ENCODE results near the gene VDR. TPM values are rescaled to one million over a fixed set of nuclear protein-coding genes. Genes with fewer than 3 reads are reported as not detected.
"Not testable (repeated sequence)": the region's sequence is repeated elsewhere in the genome, so short reads cannot be mapped to it uniquely, and the experiment has no call there.

Gene VDR
- total RNA-seq, 1 experiment from 2014 or later = 0.03 TPM

DNA sequence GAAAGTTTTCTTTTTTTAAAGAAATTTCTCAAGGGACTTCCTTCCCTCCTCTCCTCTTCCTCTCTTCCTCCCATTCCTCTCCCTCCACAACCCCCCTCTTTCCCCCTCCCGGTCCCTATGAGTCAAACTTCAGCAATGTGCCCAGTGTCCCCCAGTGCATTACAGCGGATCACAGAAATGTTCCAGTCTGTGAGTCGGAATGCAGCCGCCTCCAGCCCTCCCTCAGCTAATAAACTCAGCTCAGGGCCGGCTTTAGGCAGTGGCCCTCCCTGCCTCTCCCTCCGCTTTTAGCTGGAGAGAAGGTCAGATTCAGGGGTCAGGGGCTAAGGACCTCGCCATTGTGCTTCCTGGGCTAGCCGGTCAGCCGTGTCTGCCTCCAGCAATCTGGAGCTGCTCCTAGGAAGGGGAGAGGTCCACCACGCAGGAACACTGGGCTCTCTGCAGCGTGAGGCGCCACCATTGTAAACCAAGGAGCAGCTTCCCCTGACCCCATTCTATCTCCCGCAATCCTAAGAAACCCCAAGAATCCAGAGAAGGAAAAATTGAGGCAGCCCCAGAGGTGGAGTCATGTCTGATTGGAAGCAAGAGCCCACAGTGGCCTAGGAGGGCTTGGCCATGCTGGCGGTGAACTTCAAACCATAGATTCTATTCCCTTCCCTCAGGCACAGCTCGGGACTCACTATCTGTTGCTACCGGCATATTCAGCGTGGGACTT, 84.0 kb downstream of the VDR start:
- Histone ChIP-seq H3K36me3 (replicated peaks; ENCODE audit: control insufficient read depth, insufficient read depth, low read length) (no peaks in the 10 kb centered on the region; the same call in 1 of the 2 replicates), H3K4me3 (ENCODE audit: insufficient read depth, low read depth, low read length) (peak overlapping the region; percentile 67), H3K27me3 (ENCODE audit: control insufficient read depth, insufficient read depth, low read length) (no peaks in the 10 kb centered on the region)

DNA sequence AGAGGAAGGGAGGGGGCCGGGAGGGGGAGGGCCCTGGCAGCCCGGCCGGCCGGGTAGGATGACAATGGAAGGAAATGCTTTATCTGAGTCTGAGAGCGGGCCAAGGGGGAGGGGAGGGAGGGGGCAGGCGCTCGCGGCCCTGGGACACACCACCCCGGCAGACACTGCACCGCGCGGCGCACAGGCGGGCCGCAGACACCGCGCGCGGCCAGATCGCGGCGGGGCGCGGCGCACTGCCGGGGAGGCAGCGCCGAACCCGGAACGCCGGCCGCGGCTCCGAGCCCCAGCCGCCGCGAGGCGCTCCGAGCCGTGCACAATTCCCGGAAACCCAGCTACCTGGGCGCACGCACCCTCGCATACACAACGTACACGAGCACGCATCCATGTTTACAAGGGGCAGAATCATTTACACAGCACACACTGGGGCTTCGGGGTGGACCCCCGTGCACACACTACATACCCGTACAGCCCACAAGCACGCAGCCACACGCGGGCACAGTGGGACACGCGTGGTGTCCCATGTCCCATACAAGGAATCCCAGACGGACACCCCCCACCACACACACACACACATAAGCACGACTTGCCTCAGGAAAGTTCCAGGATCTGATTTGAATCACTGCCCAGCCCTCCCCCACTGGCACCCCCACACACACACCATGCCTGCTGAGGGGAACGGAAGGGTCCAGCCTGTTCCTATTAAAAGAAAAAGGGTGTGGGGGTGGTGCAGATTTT, 84.7 kb downstream of the VDR start, which contains the start of gene HDAC7:
TSS of gene HDAC7 (minus strand) at position 8 of the 735 bp plus-strand sequence. CDS start 118 bp downstream, outside the sequence.
- DNase-seq = peak; percentile 98
- peak within 1 kb of the TSS; percentile 67 for H3K4me3 ChIP-seq (ENCODE audit: insufficient read depth, low read depth, low read length)
- no peaks in the 10 kb centered on the region; the same call in 1 of the 2 replicates for H3K36me3 ChIP-seq (replicated peaks; ENCODE audit: control insufficient read depth, insufficient read depth, low read length)
- no peaks in the 10 kb centered on the region for H3K27me3 ChIP-seq (ENCODE audit: control insufficient read depth, insufficient read depth, low read length)

More for the DNA sequence above, 84.0 kb downstream of the VDR start:
- peak; percentile 87 for DNase-seq

DNA sequence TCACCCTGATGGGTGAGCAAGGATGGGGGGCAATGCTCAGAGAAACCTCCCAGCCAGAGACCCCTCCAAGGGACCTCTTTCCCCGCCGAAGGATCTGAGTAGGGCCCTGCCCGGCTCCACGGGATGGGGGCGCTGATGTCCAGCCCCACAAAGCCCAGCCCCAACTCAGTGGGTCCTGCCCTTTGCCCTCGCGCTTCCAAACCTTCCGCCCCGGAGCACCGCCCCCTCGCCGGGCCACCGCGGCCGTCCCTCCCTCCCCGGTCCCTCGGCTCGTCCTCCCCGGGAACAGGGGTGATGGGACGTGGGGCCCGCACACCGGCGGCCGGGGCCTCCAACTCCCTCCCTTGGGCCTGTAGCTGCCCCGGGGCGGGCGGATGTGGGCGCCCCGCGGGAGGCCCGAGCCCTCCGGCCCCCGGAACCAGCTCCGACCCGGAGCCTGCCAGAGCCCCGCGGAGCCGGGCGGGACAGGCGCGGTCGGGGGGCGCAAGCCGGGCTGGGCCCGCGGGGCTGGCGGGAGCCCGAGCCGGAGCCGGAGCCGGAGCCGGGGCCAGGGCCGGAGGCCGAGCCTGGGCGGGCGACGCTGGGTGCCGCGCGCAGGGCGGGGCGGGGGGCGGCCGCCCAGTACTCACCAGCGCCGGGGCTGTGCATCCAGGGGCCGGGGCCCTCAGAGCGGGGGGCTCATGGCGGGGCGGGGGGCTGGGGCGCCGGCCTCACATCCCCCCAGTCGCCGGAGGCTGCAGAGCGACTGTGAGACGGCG, 85.5 kb downstream of the VDR start:
- H3K4me3 ChIP-seq (ENCODE audit: insufficient read depth, low read depth, low read length) = peak overlapping the region; percentile 67
- H3K36me3 ChIP-seq (replicated peaks; ENCODE audit: control insufficient read depth, insufficient read depth, low read length) = no peaks in the 10 kb centered on the region; the same call in 1 of the 2 replicates
- peak; percentile 92 for DNase-seq
- no peaks in the 10 kb centered on the region for H3K27me3 ChIP-seq (ENCODE audit: control insufficient read depth, insufficient read depth, low read length)

DNA sequence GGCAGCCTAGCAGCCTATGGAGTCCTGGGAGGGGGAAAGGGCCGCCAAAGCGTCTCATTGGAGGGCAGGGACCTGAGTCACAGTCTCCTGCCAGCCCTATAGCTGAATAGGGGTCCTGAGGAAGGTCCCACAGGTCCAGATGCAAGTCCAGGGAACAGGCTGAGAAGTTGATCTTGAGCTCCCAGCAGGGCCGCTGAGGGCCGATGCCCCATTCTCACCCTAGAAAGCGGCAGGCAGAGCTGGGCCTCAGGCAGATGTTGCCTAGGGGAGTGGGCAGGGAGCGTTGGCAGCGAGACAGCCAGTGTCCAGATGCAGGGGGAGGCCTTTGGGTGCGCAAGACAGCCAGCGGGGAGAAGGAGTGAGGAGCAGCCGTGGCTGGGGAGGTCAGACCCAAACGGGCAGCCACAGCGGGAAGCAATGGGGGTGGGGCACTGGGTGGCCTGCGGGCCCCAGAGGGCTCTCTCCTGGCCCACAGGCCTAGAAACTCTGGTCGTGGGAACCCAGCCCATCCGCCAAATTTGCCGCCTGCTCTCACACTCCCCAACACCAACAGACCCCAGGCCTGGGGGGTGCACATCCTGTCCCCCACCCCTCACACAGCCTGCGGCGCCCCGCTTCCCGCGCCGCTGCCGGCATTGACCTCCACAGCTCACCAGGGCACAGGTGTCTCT, 86.2 kb downstream of the VDR start:
- peak overlapping the region; percentile 67 for H3K4me3 ChIP-seq (ENCODE audit: insufficient read depth, low read depth, low read length)
- no peaks in the 10 kb centered on the region; the same call in 1 of the 2 replicates for H3K36me3 ChIP-seq (replicated peaks; ENCODE audit: control insufficient read depth, insufficient read depth, low read length)
- no peak for DNase-seq

DNA sequence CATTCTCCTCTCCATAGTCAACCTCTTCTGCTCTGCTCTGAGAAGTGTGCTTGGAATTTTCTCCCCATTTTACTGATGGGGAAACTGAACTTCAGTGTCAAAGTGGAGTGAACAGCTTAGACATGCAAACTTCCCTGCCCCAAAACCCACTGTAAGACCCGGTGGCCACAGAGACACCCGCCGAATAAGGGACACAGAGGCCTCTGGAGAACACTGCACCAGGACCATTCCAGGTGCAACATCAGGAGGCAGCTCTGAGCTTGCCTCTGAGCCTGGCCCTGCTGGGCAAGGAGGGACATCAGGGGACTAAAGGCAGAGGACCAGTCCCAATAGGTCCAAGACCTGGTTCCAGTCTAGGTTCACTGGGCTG, 86.8 kb downstream of the VDR start:
- H3K4me3 ChIP-seq (ENCODE audit: insufficient read depth, low read depth, low read length) = no peak overlapping the region
- no peak for DNase-seq

More for the DNA sequence above, 86.2 kb downstream of the VDR start:
- no peaks in the 10 kb centered on the region for H3K27me3 ChIP-seq (ENCODE audit: control insufficient read depth, insufficient read depth, low read length)

DNA sequence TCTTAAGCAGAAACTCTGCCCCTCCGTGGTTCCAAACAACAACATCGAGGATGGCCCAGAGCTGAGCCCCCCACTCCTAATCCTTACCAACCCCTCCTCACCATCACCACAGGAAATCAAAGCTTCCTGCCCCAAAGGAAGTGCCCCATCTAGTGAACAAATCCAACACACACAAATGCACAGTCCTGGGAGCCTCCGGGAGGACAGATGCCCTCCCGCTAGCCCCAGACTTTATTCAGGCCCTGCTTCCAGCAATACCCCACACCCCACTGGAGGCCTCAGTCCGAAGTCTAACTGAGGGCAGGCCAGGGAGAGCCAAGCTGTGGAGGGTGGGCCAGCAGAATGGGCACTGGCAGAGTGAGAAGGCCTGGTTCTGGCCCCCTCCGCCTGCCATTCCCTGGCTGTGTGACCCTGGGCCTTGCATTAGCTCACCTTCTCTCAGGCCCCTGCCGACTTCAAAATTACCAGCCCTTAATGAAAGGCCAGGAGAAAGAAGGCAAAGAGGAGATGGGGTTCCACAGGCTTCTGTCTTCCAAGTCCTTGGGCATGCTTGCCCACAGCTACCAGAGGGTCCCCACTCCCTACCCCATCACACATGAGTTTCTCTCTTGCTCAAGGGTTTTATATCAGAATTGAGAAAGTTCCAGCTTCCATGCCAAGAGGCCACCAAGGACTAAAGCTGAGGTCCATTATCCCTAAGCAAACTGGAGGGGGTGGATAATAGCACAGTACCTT, 87.4 kb downstream of the VDR start:
- no peak overlapping the region for H3K4me3 ChIP-seq (ENCODE audit: insufficient read depth, low read depth, low read length)
- H3K27me3 ChIP-seq (ENCODE audit: control insufficient read depth, insufficient read depth, low read length) = no peaks in the 10 kb centered on the region
- no peaks in the 10 kb centered on the region; the same call in 1 of the 2 replicates for H3K36me3 ChIP-seq (replicated peaks; ENCODE audit: control insufficient read depth, insufficient read depth, low read length)
- peak; percentile 66 for DNase-seq

More for the DNA sequence above, 86.8 kb downstream of the VDR start:
- H3K36me3 ChIP-seq (replicated peaks; ENCODE audit: control insufficient read depth, insufficient read depth, low read length) = no peaks in the 10 kb centered on the region; the same call in 1 of the 2 replicates
- H3K27me3 ChIP-seq (ENCODE audit: control insufficient read depth, insufficient read depth, low read length) = no peaks in the 10 kb centered on the region

DNA sequence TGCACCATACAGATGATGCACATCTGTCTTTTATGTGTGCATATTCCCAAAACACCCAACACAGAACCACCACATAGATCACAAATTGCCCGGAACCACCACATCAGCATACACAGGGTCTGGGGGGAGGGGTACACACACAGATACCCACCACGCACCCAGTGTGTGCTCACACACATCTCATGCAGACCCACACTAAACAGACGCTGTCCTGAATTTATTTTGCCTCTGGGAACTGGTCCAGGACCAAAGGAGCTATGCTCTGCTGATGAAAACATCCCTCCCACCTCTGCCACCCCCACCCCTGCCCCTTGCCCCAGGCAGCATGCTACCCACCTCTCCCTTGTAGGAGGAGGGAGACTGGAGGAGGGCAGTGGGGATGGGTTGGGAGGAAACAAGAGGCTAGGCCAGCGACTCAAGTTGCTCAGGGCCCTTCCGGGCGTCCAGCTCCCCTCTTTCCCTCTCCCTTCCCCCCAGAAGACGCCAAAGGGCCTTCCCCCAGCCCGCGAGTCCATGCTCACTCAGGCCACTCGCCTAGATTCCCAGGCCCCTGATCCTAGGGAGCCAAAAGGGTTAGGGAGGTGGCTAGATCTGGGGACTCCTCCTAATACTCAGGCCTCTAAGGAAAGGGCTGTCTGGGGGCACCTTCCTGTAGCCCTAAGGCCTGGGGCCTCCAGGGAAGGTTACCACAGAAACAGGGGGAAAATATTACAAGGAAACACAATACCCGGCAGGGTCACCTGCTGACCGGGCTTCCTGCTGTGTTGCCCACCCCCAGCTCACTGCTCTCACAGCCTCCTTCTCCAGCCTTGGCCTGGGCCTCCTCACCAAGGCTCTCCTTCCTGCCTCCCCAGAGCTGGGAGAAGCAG, 88.2 kb downstream of the VDR start:
- Histone ChIP-seq H3K36me3 (replicated peaks; ENCODE audit: control insufficient read depth, insufficient read depth, low read length) (no peaks in the 10 kb centered on the region; the same call in 1 of the 2 replicates), H3K4me3 (ENCODE audit: insufficient read depth, low read depth, low read length) (no peak overlapping the region), H3K27me3 (ENCODE audit: control insufficient read depth, insufficient read depth, low read length) (no peaks in the 10 kb centered on the region)
- peak; percentile 66 for DNase-seq

DNA sequence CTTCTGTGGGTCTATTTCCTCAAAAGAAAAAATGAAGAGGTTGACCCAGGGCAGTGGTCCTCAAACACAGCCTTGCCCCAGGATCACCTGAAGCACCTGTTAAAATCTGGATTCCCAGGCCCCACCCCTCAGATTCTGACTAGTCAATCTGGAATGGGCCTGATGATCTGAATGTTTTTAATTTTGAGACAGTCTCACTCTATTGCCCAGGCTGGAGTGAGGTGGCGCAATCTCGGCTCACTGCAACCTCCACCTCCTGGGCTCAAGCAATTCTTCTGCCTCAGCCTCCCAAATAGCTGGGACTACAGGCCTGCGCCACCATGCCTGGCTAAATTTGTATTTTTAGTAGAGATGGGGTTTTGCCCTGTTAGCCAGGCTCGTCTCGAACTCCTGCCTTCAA, 89.3 kb downstream of the VDR start:
- H3K4me3 ChIP-seq (ENCODE audit: insufficient read depth, low read depth, low read length); H3K36me3 ChIP-seq (replicated peaks; ENCODE audit: control insufficient read depth, insufficient read depth, low read length); H3K27me3 ChIP-seq (ENCODE audit: control insufficient read depth, insufficient read depth, low read length); DNase-seq: not testable (repeated sequence)

DNA sequence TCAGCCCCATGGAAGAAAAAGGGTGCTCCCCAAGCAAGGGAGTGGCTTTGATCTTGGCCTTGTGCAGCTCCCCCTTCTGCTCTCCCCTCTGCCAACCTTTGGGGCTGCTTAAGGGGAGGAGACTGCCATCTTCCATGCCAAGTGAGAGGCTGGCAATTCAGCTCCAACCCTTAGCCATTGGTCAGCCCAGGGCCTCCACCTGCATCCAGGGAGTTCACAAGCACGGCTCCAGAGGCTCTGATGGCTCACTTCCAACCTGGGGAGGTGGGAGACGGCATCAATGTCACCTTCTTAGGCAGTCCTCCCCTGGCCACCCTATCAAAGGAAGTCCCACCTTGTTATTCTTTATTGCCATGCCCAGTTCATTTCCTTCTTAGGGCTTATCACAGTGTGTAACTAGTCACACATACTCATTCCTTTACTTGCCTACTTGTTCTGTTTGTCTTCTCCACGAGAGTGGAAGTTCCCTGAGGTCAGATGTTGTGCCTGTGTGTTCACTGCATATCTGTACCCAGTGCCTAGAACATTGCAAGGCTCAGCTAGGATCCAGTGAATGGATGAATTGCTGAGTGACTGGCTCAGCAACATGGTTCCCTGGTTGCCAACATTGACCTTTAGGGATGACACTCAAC, 90.1 kb downstream of the VDR start:
- Histone ChIP-seq H3K27me3 (ENCODE audit: control insufficient read depth, insufficient read depth, low read length) (no peaks in the 10 kb centered on the region), H3K4me3 (ENCODE audit: insufficient read depth, low read depth, low read length) (no peak overlapping the region), H3K36me3 (replicated peaks; ENCODE audit: control insufficient read depth, insufficient read depth, low read length) (no peaks in the 10 kb centered on the region; the same call in 1 of the 2 replicates)
- DNase-seq = no peak

DNA sequence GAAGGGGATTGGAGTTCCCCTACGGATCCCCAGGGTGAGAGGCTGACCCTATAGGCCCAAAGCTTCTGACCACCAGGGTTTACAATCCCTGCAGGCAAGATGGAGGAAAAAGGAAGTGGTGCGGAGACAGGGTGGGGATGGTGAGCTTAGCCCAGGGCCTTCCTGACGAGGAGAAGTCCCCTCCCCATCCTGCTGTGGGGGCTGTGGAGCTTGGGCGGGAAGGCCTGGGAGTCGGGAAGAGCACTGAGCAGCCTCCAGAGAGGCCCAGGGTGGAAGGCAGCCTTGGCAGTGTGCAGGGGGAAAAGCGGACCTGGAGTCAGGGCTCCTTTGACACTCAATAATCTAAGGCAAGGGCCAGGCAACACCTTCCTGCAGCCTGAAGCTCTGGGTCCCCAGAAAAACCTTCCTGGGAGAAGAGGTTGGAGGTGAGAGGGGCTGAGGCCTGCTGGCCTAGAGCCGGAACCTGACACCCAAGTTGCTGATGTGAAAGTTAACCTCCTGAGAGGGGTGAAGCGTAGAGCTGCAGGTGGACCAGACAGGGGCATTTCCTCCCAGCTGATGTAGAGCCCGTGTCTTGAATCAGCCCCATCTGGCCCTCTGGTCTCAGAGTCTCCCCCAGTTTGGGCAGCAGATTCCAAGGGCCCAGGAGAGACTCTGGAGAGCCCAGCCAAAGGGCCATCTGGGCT, 91.1 kb downstream of the VDR start:
- DNase-seq = peak; percentile 82
- Histone ChIP-seq H3K36me3 (replicated peaks; ENCODE audit: control insufficient read depth, insufficient read depth, low read length) (no peaks in the 10 kb centered on the region; the same call in 1 of the 2 replicates), H3K27me3 (ENCODE audit: control insufficient read depth, insufficient read depth, low read length) (no peaks in the 10 kb centered on the region), H3K4me3 (ENCODE audit: insufficient read depth, low read depth, low read length) (peak overlapping the region; percentile 19; the same call in 1 of the 2 replicates)

DNA sequence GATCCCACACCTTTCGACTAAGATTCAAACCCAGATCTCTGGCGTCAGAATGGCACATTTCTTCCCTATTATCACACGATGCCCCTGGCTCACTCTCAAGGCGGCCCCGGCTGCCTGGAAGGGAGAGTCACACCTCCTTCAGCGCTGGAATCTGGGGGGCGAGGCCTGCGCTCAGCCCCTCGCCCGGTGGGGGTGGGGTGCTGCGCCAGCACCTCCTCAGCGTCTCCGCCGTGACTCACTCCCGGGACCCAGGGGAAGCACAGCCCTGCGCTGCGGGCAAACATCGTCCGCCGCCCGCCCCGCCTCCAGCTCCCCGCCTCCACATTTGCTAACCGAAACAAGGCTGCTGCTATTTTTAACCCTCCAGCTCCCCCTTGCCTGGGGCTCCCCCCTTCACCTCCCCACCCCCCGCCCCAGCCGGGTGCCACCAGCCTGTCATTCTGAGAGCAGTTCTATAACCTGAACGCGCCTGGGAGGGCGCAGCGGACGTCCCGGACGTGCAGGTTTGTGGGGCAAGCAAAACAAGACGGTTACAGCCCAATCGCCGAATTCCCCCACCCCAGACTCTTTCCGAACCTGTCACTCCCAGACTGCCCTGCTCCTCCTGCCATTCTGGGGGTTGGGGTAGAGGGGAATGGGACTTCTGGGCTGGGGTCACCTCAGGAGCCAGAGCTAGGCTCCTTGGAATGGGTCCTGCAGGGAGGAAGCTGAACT, 91.8 kb downstream of the VDR start:
- no peaks in the 10 kb centered on the region for H3K27me3 ChIP-seq (ENCODE audit: control insufficient read depth, insufficient read depth, low read length)
- H3K36me3 ChIP-seq (replicated peaks; ENCODE audit: control insufficient read depth, insufficient read depth, low read length) = no peaks in the 10 kb centered on the region; the same call in 1 of the 2 replicates
- DNase-seq = peak; percentile 96
- H3K4me3 ChIP-seq (ENCODE audit: insufficient read depth, low read depth, low read length) = peak overlapping the region; percentile 19

Measured in H7 (cell line).